Neural cell (in vitro differentiated cells): Measurements from ENCODE around the gene SCAI. TPM values are rescaled to one million over a fixed set of nuclear protein-coding genes. Genes with fewer than 3 reads are reported as not detected.

Experiments
- H2AFZ ChIP-seq: fragments of 200-600, 300-800 bp; sonication (generic), shearing (Covaris generic); 2 replicates; pipeline ENCODE4 v1.6.0; 2014; ENCODE audit warnings: low read depth, mild to moderate bottlenecking, antibody characterized with exemption, low read length, moderate library complexity
- H3F3A ChIP-seq: fragments of 200-600 bp; shearing (Covaris generic); 2 replicates; pipeline ENCODE4 v1.6.1; 2016; ENCODE audit warnings: mild to moderate bottlenecking, moderate library complexity, mixed read lengths, antibody characterized with exemption, low read length; ENCODE audit not compliant: insufficient read depth, poor library complexity, severe bottlenecking
- H3K27ac ChIP-seq: fragments of 200-600, 300-800 bp; sonication (generic), shearing (Covaris generic); 2 replicates; pipeline ENCODE4 v1.5.1; 2014; ENCODE audit warnings: mild to moderate bottlenecking, low read length, moderate library complexity
- H3K27me3 ChIP-seq: fragments of 300-800, 200-600 bp; sonication (generic), shearing (Covaris generic); 2 replicates; pipeline ENCODE4 v1.6.0; 2014; ENCODE audit warnings: mild to moderate bottlenecking, low read depth, low read length, moderate library complexity; ENCODE audit not compliant: insufficient read depth
- H3K36me3 ChIP-seq: fragments of 300-800, 200-600 bp; sonication (generic), shearing (Covaris generic); 2 replicates; pipeline ENCODE4 v1.5.1; 2014; ENCODE audit warnings: mild to moderate bottlenecking, antibody characterized with exemption, low read length, moderate library complexity; ENCODE audit not compliant: insufficient read depth
- H3K4me2 ChIP-seq: fragments of 300-800, 200-600 bp; sonication (generic), shearing (Covaris generic); 2 replicates; pipeline ENCODE4 v1.6.0; 2014; ENCODE audit warnings: mild to moderate bottlenecking, low read length
- H3K4me3 ChIP-seq: fragments of 300-800, 200-600 bp; sonication (generic), shearing (Covaris generic); 2 replicates; pipeline ENCODE4 v1.5.1; 2014; ENCODE audit warnings: mild to moderate bottlenecking, low read length, moderate library complexity
- H3K79me2 ChIP-seq: fragments of 200-600 bp; shearing (Covaris generic); replicated peaks from 2 replicates; pipeline ENCODE4 v1.6.0; 2014; ENCODE audit warnings: mild to moderate bottlenecking, low read length, moderate library complexity; ENCODE audit not compliant: insufficient read depth
- H3K9ac ChIP-seq: fragments of 300-800, 200-600 bp; sonication (generic), shearing (Covaris generic); 2 replicates; pipeline ENCODE4 v1.6.1; 2016; ENCODE audit warnings: mild to moderate bottlenecking, low read length, mixed read lengths
- H3K9me2 ChIP-seq: fragments of 200-600 bp; shearing (Covaris generic); 2 replicates; pipeline ENCODE4 v1.6.1; 2016; ENCODE audit warnings: mild to moderate bottlenecking, low read length, mixed read lengths; ENCODE audit not compliant: insufficient read depth
- H3K9me3 ChIP-seq: fragments of 200-600, 300-800 bp; sonication (generic), shearing (Covaris generic); 2 replicates; pipeline ENCODE4 v1.6.1; 2016; ENCODE audit warnings: mild to moderate bottlenecking, mixed run types, low read length, moderate library complexity, mixed read lengths
- H4K20me1 ChIP-seq: fragments of 200-600 bp; shearing (Covaris generic); 2 replicates; pipeline ENCODE4 v1.6.1; 2016; ENCODE audit warnings: mild to moderate bottlenecking, mixed run types; ENCODE audit not compliant: insufficient read depth
- EP300 ChIP-seq: fragments of 450-650 bp; conservative IDR thresholded peaks from 2 replicates; pipeline ENCODE4 v1.6.1; 2014; ENCODE audit warnings: antibody characterized with exemption, mild to moderate bottlenecking, moderate library complexity; ENCODE audit not compliant: poor library complexity, severe bottlenecking
- EZH2 ChIP-seq: fragments of 200-600, 300-800 bp; shearing (Covaris generic), sonication (generic); IDR thresholded peaks from 2 replicates; pipeline ENCODE4 v1.6.1; 2014; ENCODE audit warnings: antibody characterized with exemption, low read length, borderline replicate concordance, mild to moderate bottlenecking; ENCODE audit not compliant: insufficient read depth, poor library complexity, severe bottlenecking
- MXI1 ChIP-seq: fragments of 450-650 bp; conservative IDR thresholded peaks from 2 replicates; pipeline ENCODE4 v1.6.1; 2014; ENCODE audit warnings: antibody characterized with exemption, mild to moderate bottlenecking; ENCODE audit not compliant: poor library complexity, severe bottlenecking
- POLR2AphosphoS5 ChIP-seq: IDR thresholded peaks from 2 replicates; pipeline ENCODE4 v1.6.1; 2012
- RAD21 ChIP-seq: fragments of 450-650 bp; conservative IDR thresholded peaks from 2 replicates; pipeline ENCODE4 v1.6.1; 2014; ENCODE audit warnings: antibody characterized with exemption, mild to moderate bottlenecking, moderate library complexity
- SMC3 ChIP-seq: fragments of 450-650 bp; conservative IDR thresholded peaks from 2 replicates; pipeline ENCODE4 v1.6.1; 2014; ENCODE audit warnings: antibody characterized with exemption, mild to moderate bottlenecking, moderate library complexity; ENCODE audit not compliant: poor library complexity
- TAF1 ChIP-seq: IDR thresholded peaks from 2 replicates; pipeline ENCODE4 v1.6.1; 2012; ENCODE audit warnings: low read depth
- polyA plus RNA-seq: library from polyadenylated mRNA; depleted of rRNA; stranded (reverse); fragments of >200 nt; gene quantifications from 2 replicates; pipeline ENCODE4 v1.2.3, GENCODE V29; 2014
- TF ChIP-seq, protein P1 (sequence below): IDR thresholded peaks from 2 replicates; pipeline ENCODE4 v1.6.1; 2012; ENCODE audit warnings: borderline replicate concordance
- TF ChIP-seq, protein P2 (sequence below): fragments of 450-650 bp; IDR thresholded peaks from 2 replicates; pipeline ENCODE4 v1.5.1; 2014; ENCODE audit warnings: antibody characterized with exemption, mild to moderate bottlenecking, moderate library complexity; ENCODE audit not compliant: poor library complexity, severe bottlenecking

The SCAI gene
- polyA plus RNA-seq, 1 donor from 2014 or later: 43.2 TPM

DNA sequence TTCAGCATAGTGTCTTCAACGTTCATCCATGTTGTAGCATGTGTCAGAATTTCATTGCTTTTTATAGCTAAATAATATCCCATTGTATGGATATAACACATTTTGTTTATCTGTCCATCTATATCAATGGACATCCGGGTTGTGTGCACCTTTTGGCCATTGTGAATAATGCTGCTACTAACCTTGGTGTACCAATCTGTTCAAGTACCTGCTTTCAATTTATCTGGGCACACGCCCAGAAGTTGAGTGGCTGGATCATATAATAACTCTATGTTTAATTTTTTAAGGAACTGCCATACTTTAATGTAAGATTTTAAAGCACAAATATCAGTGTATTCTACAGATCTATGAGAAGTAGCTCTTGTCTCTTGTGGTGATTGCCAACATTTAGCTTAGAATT lies 43.5 kb downstream of the SCAI start:
- Histone ChIP-seq H4K20me1 (no peaks in the 10 kb centered on the region), H3K9me2 (no peaks in the 10 kb centered on the region), H3K27me3 (no peaks in the 10 kb centered on the region), H2AFZ (no peak overlapping the region), H3K27ac (peak overlapping the region; percentile 48), H3K79me2 (peaks cover 7% of the 10 kb centered on the region), H3K36me3 (no peaks in the 10 kb centered on the region), H3K9ac (no peak overlapping the region), H3F3A (no peaks in the 10 kb centered on the region), H3K4me3 (no peak overlapping the region), H3K4me2 (no peak overlapping the region), H3K9me3 (no peaks in the 10 kb centered on the region)
- TF ChIP-seq, protein P1, sequence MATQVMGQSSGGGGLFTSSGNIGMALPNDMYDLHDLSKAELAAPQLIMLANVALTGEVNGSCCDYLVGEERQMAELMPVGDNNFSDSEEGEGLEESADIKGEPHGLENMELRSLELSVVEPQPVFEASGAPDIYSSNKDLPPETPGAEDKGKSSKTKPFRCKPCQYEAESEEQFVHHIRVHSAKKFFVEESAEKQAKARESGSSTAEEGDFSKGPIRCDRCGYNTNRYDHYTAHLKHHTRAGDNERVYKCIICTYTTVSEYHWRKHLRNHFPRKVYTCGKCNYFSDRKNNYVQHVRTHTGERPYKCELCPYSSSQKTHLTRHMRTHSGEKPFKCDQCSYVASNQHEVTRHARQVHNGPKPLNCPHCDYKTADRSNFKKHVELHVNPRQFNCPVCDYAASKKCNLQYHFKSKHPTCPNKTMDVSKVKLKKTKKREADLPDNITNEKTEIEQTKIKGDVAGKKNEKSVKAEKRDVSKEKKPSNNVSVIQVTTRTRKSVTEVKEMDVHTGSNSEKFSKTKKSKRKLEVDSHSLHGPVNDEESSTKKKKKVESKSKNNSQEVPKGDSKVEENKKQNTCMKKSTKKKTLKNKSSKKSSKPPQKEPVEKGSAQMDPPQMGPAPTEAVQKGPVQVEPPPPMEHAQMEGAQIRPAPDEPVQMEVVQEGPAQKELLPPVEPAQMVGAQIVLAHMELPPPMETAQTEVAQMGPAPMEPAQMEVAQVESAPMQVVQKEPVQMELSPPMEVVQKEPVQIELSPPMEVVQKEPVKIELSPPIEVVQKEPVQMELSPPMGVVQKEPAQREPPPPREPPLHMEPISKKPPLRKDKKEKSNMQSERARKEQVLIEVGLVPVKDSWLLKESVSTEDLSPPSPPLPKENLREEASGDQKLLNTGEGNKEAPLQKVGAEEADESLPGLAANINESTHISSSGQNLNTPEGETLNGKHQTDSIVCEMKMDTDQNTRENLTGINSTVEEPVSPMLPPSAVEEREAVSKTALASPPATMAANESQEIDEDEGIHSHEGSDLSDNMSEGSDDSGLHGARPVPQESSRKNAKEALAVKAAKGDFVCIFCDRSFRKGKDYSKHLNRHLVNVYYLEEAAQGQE: no peak
- no peak for TF ChIP-seq RAD21
- no peak for TF ChIP-seq POLR2AphosphoS5
- no peak for TF ChIP-seq MXI1
- TF ChIP-seq, protein P2, sequence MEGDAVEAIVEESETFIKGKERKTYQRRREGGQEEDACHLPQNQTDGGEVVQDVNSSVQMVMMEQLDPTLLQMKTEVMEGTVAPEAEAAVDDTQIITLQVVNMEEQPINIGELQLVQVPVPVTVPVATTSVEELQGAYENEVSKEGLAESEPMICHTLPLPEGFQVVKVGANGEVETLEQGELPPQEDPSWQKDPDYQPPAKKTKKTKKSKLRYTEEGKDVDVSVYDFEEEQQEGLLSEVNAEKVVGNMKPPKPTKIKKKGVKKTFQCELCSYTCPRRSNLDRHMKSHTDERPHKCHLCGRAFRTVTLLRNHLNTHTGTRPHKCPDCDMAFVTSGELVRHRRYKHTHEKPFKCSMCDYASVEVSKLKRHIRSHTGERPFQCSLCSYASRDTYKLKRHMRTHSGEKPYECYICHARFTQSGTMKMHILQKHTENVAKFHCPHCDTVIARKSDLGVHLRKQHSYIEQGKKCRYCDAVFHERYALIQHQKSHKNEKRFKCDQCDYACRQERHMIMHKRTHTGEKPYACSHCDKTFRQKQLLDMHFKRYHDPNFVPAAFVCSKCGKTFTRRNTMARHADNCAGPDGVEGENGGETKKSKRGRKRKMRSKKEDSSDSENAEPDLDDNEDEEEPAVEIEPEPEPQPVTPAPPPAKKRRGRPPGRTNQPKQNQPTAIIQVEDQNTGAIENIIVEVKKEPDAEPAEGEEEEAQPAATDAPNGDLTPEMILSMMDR: no peak
- no peak for TF ChIP-seq TAF1
- no peak for TF ChIP-seq SMC3
- TF ChIP-seq EP300: no peak
- no peak for TF ChIP-seq EZH2

DNA sequence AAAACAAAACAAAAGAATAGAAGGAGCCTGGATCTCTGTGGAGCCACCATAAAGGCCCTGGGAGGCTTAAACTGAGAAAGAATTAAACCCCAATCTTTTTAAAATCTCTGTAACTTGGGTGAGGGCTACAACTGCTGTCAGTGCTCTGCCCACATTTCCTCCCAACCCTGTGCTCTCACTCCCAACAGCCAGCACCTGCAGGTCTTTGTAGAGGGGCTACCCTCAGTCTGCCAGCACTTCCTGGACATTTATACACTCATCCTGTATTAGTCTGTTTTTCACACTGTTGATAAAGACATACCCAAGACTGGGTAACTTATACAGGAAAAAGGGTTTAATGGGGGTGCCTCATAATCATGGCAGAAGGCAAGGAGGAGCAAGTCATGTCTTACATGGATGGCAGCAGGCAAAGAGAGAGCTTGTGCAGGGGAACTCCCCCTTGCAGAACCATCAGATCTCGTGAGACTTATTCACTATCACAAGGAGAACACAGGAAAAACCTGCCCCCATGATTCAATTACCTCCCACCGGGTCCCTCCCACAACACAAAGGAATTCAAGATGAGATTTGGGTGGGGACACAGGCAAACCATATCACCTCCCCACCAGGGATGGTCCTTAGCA lies 47.4 kb downstream of the SCAI start:
- no peak for TF ChIP-seq RAD21
- TF ChIP-seq, protein P2: no peak
- TF ChIP-seq, protein P1: no peak
- Histone ChIP-seq H3K9me2 (no peaks in the 10 kb centered on the region), H3K4me3 (no peak overlapping the region), H4K20me1 (no peaks in the 10 kb centered on the region), H3K79me2 (peaks cover 4% of the 10 kb centered on the region), H3K36me3 (no peaks in the 10 kb centered on the region), H3K9me3 (no peaks in the 10 kb centered on the region), H3K27me3 (no peaks in the 10 kb centered on the region), H2AFZ (no peak overlapping the region), H3K4me2 (no peak overlapping the region), H3K27ac (no peak overlapping the region), H3F3A (no peaks in the 10 kb centered on the region), H3K9ac (no peak overlapping the region)
